GM21717 (cell line): ENCODE measurements around the gene ARF3.
"Not testable (repeated sequence)": the region's sequence is repeated elsewhere in the genome, so short reads cannot be mapped to it uniquely, and the experiment has no call there.

Experiments
- ATAC-seq: cut with Tn5 transposase; IDR thresholded peaks from one replicate; pipeline ENCODE4 v1.9.1; 2021; ENCODE audit warnings: mild to moderate bottlenecking, moderate library complexity; ENCODE audit not compliant: unreplicated experiment

ARF3 gene

GRCh38 chr12:48933664-48934311, 23.5 kb downstream of the ARF3 start:
- ATAC-seq, result no peak

GRCh38 chr12:48932878-48933277, 24.4 kb downstream of the ARF3 start:
- no peak for ATAC-seq

GRCh38 chr12:48930475-48930874, 26.8 kb downstream of the ARF3 start:
- no peak for ATAC-seq

DNA sequence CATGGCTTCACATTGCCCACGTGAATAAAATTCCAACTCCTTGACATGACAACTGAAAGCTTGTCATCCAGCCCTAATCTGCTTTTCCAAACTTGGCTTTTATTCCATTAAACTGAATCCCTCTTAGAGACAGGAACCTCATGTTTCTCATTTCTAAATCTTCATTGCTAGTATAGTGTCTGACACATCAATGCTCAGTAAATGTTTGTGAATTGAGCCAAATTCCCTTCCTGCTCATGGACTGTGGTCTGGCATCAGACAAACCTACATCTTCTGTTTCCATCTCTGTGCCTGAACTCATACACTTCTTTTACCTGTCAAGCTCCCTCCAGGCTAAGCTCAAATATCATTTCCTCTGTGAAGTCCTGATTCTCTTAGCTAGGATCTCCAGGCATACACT, 27.7 kb downstream of the ARF3 start:
- no peak for ATAC-seq

DNA sequence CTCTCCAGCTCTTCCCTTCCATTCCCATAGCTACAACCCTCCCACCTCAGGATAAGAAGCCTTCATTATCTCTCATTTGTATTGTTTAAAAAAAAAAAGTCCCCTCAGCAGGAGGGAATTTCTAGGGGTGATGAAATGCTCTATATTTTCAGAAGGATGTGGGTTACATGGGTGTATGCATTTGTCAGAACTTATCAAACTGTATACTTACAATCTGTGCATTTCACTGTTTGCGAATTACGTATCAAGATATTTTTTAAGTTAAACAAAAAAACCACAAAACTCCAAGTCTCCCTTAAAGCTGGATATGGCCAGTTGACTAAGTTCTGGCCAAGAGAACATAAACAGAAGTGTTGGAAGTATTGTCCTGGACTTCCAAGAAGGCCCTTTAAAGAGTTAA, 30.0 kb downstream of the ARF3 start:
- no peak for ATAC-seq

GRCh38 chr12:48925304-48926011, 31.8 kb downstream of the ARF3 start, which contains the start of gene FKBP11:
TSS of gene FKBP11 (minus strand) at chr12:48925492. CDS start at chr12:48925428, 64 bp downstream.
- ATAC-seq, result peak; percentile 70

- ATAC-seq, result peak; percentile 72
Observed at GRCh38 chr12:48924617-48925303, 32.5 kb downstream of the ARF3 start.

GRCh38 chr12:48923117-48923516, 34.2 kb downstream of the ARF3 start:
- ATAC-seq, result no peak

DNA sequence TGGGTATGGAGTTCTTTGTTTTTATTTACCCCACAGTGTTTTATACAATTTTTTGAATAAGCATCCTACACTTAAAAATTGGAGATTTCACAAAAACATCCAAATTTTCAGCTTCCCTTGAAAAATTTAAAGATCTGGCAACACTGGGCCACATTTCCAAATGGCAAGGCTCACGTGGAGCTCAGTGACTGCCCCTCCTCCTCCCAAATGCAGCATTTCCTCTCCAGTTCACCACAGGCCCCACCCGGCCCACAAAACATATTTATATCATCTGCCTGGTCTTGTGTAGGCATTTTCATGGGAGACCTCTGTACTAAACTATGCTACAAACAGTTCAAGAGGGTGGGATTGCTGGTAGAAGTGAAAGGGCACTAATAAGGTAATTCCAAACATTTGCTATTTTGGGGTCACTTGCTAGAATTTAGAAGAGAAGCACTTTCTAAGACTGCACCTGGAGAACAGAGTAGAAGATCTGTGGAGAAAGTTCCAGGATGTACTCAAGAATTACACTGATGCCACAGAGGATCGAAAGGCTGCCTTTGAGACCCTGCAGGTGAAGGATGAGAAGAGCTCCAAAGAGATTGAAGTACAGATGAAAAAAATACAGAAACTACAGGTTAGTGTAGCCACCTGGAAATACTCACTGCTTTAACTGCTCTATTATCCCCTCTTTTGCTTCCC, 39.3 kb downstream of the ARF3 start:
- ATAC-seq, result no peak

DNA sequence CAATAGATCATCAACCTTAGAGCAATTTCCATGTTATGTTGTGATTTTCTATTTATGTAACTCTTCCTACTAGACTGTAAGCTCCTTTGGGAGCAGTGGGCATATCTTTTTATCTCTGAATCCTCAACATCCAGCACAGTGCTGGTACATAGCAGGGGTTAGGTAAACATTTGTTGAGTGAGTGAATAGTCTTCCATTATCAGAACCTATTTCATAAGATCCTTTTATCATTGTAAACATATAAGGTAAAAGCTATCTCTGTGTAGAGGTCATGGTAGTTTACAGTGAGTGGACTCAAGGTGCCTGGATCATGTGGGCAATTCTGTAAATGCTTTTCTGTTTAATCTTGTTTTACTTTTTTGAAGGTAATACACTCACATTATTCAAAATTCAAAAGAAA, 47.1 kb downstream of the ARF3 start:
- ATAC-seq, result no peak

DNA sequence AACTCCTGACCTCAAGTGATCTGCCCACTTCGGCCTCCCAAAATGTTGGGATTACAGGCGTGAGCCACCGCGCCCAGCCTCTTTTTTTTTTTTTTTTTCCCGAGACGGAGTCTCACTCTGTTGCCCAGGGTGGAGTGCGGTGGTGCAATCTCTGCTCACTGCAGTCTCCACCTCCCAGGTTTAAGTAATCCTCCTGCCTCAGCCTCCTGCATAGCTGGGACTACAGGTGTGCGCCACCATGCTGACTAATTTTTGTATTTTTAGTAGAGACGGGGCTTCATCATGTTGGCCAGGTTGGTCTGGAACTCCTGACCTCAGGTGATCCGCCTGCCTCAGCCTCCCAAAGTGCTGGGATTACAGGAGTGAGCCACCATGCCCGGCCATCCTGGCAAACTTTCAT, 47.6 kb downstream of the ARF3 start:
- ATAC-seq, result not testable (repeated sequence)

- no peak for ATAC-seq
Observed at GRCh38 chr12:48907245-48907644, 50.0 kb downstream of the ARF3 start.

GRCh38 chr12:48903982-48904411, 53.3 kb downstream of the ARF3 start:
- peak; percentile 81 for ATAC-seq

GRCh38 chr12:48903363-48903981, 53.8 kb downstream of the ARF3 start:
- ATAC-seq, result no peak

GRCh38 chr12:48901278-48901677, 56.0 kb downstream of the ARF3 start:
- ATAC-seq, result no peak

DNA sequence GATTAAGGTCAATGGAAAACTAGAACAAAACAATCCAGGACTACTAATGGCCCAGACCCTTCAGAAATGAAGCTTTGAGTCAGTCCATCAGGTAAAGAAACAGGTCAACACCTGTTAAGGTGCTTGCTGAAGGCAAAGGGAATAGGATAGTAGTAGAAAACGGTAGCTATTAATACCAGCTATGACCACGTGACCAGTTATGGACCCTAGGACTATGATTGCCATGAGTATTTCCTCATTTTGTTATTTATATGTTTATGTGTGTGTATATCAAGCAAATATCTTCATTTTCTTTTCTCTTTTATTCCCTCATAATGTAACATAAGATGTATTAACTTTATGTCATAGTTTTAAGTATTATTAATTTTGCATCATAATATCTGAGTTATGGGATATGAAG, 57.6 kb downstream of the ARF3 start:
- ATAC-seq, result no peak

GRCh38 chr12:48894271-48894670, 63.0 kb downstream of the ARF3 start:
- no peak for ATAC-seq

DNA sequence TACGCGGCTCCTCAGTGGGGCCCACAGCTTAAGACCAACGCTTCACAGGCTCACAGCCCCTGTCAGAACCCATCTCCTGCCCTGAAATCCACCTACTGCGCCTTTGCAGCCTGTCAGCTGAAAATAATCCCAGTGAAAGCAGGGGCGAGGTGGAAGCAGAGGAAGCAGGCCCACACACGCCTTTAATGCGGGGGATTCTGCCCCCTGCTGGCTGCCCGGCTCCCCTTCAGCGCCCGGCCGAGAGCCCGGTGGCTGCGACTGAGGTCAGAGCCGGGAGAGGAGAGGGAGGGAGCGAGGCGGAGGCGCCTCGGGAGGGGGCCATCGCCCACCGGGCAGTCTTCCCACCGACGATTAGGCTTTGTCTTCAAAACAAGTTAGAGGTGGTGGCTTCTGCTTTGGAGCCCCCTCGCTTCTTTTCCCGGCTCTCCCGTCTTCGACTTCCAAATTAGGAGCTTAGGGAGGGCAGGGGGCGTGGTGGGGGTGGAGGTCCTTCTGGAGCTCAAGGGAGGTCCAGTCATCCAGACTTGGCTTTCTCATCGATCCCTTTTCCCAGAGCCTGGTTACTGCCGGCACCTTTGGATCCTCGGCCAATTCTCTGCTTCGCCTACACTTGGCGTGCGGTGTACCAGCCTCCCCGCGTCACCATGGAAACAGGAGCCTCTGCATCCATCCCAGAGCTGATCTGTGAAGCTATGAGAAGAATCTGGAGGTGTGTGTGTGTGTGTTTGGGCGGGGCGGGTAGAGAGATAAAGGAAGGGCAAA, 66.4 kb downstream of the ARF3 start:
- ATAC-seq, result peak; percentile 67

DNA sequence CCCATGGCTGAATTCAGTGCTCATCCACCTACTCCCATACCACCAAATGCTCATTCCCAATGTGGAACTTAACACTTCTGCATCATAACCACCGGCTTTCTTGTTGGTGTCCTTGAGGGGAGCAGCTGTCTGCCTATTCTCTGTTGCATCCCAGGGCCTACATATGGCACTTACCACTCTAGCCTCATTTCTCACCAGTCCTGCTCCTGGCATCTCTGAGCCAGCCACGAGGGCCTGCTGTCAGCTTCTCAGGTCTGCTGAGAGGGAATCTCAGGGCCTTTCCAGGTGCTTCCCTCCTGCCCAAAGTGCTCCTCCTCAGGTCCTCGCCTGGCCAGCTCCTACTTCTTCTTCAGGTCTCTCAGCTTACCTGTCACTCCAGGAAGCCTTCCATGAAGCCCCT, 67.6 kb downstream of the ARF3 start:
- no peak for ATAC-seq
